Fibroblast of lung (primary cell): ENCODE measurements around the gene SLC17A9. TPM values are rescaled to one million over a fixed set of nuclear protein-coding genes. Genes with fewer than 3 reads are reported as not detected.

Experiments
- DNase-seq, 2 donors: peaks; one replicate each; pipeline versions ENCODE4 v3.0.0 to v3.0.0-alpha.2; 2010; ENCODE audit warnings: low read depth in 2 of 2
- H2AFZ ChIP-seq: 2 replicates; pipeline ENCODE4 v1.5.1; 2012; ENCODE audit warnings: low read length, control low read depth, inconsistent platforms
- H3K27ac ChIP-seq: 2 replicates; pipeline ENCODE4 v1.5.1; 2011; ENCODE audit warnings: low read length, control low read depth; ENCODE audit not compliant: insufficient read depth
- H3K27me3 ChIP-seq: 2 replicates; pipeline ENCODE4 v1.5.1; 2011; ENCODE audit warnings: mild to moderate bottlenecking, low read length; ENCODE audit not compliant: control insufficient read depth, insufficient read depth
- H3K36me3 ChIP-seq: 2 replicates; pipeline ENCODE4 v1.5.1; 2011; ENCODE audit warnings: low read length; ENCODE audit not compliant: control insufficient read depth, insufficient read depth
- H3K4me1 ChIP-seq: 2 replicates; pipeline ENCODE4 v1.5.1; 2011; ENCODE audit warnings: low read length; ENCODE audit not compliant: control insufficient read depth, insufficient read depth; ENCODE audit errors: extremely low read depth
- H3K4me2 ChIP-seq: 2 replicates; pipeline ENCODE4 v1.5.1; 2011; ENCODE audit warnings: low read length, control low read depth; ENCODE audit not compliant: insufficient read depth; ENCODE audit errors: extremely low read depth
- H3K4me3 ChIP-seq, 4 experiments: fragments of 200-600 bp in 1 of 4; sonication (generic) in 1 of 4; replicated peaks in 1 of 4; 2 replicates each; pipeline ENCODE4 v1.5.1; 2011 to 2016; ENCODE audit warnings: low read length in 4 of 4, low read depth in 3 of 4, mild to moderate bottlenecking in 3 of 4, control low read depth in 2 of 4, inconsistent platforms in 1 of 4, mixed read lengths in 1 of 4; ENCODE audit not compliant: insufficient read depth in 1 of 4; ENCODE audit errors: control extremely low read depth in 1 of 4
- H3K79me2 ChIP-seq: 2 replicates; pipeline ENCODE4 v1.5.1; 2012; ENCODE audit warnings: mild to moderate bottlenecking, low read length, inconsistent platforms; ENCODE audit not compliant: control insufficient read depth, insufficient read depth
- H3K9ac ChIP-seq: 2 replicates; pipeline ENCODE4 v1.5.1; 2011; ENCODE audit warnings: mild to moderate bottlenecking, low read length, control low read depth; ENCODE audit not compliant: insufficient read depth
- H3K9me3 ChIP-seq: 2 replicates; pipeline ENCODE4 v1.5.1; 2012; ENCODE audit warnings: low read depth, low read length; ENCODE audit not compliant: control insufficient read depth, insufficient read depth
- H4K20me1 ChIP-seq: 2 replicates; pipeline ENCODE4 v1.5.1; 2011; ENCODE audit warnings: low read length; ENCODE audit not compliant: control insufficient read depth, insufficient read depth; ENCODE audit errors: extremely low read depth
- EZH2 ChIP-seq: IDR thresholded peaks from 2 replicates; pipeline ENCODE4 v1.5.1; 2012; ENCODE audit warnings: low read length, control low read depth, mild to moderate bottlenecking; ENCODE audit errors: missing control alignments
- polyA plus RNA-seq, 2 donors: library from polyadenylated mRNA; depleted of rRNA in 1 of 2; stranded (reverse) in 1 of 2; unstranded in 1 of 2; fragments of >200 nt; gene quantifications; 2 replicates each; pipeline ENCODE4 v1.2.1, GENCODE V29; 2011 to 2012; ENCODE audit warnings: missing spikeins in 1 of 2
- total RNA-seq: library from RNA; depleted of rRNA; stranded (reverse); fragments of >200 nt; gene quantifications from 2 replicates; pipeline ENCODE4 v1.2.1, GENCODE V29; 2014
- TF ChIP-seq, protein P1 (sequence below), 2 donors: IDR thresholded peaks in 1 of 2; conservative IDR thresholded peaks in 1 of 2; 1 replicate in 1 of 2; 2 replicates in 1 of 2; pipeline ENCODE4 v1.5.1; 2011 to 2012; ENCODE audit warnings: low read length in 2 of 2, control low read depth in 1 of 2, inconsistent platforms in 1 of 2, low read depth in 1 of 2, mild to moderate bottlenecking in 1 of 2

The SLC17A9 gene
- total and polyA plus RNA-seq, 2 donors (not counting 1 experiment from before 2014, with no cell fraction given): 6.4 to 6.8 TPM

DNA sequence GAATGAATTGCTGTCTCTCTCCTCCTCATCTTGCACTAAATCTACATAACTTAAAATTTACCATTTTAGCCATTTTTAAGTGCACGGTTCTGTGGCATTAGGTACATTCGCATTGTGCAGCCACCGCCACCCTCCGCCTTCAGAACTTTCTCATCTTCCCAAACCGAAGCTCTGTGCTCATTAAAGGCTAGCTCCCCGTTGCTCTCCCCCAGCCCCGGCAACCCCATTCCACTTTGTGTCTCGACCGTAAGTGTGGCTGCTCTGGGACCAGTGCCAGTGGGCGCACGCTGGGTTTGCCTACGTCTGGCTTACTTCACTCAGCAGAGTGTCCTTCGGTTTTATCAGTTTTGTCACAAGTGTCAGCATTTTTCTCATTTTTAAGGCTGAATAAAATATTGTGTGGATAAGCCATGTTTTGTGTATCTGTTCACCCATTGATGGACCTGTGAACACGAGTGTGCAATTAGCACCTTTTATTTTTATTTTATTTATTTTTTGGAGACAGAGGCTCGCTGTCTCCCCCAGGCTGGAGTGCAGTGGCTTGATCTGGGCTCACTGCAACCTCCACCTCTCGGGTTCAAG lies 16.8 kb downstream of the SLC17A9 start:
- Histone ChIP-seq H3K9ac (no peak overlapping the region), H3K4me1 (no peaks in the 10 kb centered on the region), H2AFZ (no peak overlapping the region), H3K4me3 (no peak overlapping the region), H3K27ac (no peak overlapping the region), H4K20me1 (no peaks in the 10 kb centered on the region), H3K4me2 (no peak overlapping the region), H3K79me2 (no peaks in the 10 kb centered on the region), H3K27me3 (peaks cover 6% of the 10 kb centered on the region), H3K36me3 (no peaks in the 10 kb centered on the region), H3K9me3 (no peaks in the 10 kb centered on the region)
- TF ChIP-seq, protein P1, sequence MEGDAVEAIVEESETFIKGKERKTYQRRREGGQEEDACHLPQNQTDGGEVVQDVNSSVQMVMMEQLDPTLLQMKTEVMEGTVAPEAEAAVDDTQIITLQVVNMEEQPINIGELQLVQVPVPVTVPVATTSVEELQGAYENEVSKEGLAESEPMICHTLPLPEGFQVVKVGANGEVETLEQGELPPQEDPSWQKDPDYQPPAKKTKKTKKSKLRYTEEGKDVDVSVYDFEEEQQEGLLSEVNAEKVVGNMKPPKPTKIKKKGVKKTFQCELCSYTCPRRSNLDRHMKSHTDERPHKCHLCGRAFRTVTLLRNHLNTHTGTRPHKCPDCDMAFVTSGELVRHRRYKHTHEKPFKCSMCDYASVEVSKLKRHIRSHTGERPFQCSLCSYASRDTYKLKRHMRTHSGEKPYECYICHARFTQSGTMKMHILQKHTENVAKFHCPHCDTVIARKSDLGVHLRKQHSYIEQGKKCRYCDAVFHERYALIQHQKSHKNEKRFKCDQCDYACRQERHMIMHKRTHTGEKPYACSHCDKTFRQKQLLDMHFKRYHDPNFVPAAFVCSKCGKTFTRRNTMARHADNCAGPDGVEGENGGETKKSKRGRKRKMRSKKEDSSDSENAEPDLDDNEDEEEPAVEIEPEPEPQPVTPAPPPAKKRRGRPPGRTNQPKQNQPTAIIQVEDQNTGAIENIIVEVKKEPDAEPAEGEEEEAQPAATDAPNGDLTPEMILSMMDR (conservative IDR thresholded peaks at IDR 0.05 in 1 of 2, IDR thresholded peaks at IDR 0.05 in 1 of 2; ENCODE audit: low read depth in 1 of 2, low read length in 2 of 2): no peak
- no peak for TF ChIP-seq EZH2
- DNase-seq: no peak

DNA sequence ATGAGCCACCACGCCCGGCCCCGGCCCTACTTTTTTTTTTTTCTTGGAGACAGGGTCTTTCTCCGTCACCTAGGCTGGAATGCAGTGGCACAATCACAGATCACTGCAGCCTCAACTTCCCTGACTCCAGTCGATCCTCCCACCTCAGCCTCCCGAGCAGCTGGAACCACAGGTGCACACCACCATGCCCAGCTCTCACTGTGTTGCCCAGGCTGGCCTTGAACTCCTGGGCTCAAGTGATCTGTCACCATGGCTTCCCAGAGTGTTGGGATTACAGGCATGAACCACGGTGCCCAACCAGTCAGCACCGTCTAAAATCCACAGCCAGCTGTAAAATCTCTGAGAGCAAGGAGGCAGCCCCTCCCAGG lies 17.4 kb downstream of the SLC17A9 start:
- peaks cover 12% of the 10 kb centered on the region for H3K27me3 ChIP-seq
- no peaks in the 10 kb centered on the region for H3K9me3 ChIP-seq
- DNase-seq: no peak
- H4K20me1 ChIP-seq: no peaks in the 10 kb centered on the region
- H3K79me2 ChIP-seq: no peaks in the 10 kb centered on the region
- H2AFZ ChIP-seq: no peak overlapping the region
- H3K36me3 ChIP-seq: no peaks in the 10 kb centered on the region
- H3K4me3 ChIP-seq: no peak overlapping the region
- H3K9ac ChIP-seq: no peak overlapping the region
- no peak overlapping the region for H3K27ac ChIP-seq
- no peak overlapping the region for H3K4me2 ChIP-seq
- TF ChIP-seq, protein P1 (conservative IDR thresholded peaks at IDR 0.05 in 1 of 2, IDR thresholded peaks at IDR 0.05 in 1 of 2; ENCODE audit: low read depth in 1 of 2, low read length in 2 of 2): no peak
- TF ChIP-seq EZH2: no peak
- H3K4me1 ChIP-seq: no peaks in the 10 kb centered on the region

DNA sequence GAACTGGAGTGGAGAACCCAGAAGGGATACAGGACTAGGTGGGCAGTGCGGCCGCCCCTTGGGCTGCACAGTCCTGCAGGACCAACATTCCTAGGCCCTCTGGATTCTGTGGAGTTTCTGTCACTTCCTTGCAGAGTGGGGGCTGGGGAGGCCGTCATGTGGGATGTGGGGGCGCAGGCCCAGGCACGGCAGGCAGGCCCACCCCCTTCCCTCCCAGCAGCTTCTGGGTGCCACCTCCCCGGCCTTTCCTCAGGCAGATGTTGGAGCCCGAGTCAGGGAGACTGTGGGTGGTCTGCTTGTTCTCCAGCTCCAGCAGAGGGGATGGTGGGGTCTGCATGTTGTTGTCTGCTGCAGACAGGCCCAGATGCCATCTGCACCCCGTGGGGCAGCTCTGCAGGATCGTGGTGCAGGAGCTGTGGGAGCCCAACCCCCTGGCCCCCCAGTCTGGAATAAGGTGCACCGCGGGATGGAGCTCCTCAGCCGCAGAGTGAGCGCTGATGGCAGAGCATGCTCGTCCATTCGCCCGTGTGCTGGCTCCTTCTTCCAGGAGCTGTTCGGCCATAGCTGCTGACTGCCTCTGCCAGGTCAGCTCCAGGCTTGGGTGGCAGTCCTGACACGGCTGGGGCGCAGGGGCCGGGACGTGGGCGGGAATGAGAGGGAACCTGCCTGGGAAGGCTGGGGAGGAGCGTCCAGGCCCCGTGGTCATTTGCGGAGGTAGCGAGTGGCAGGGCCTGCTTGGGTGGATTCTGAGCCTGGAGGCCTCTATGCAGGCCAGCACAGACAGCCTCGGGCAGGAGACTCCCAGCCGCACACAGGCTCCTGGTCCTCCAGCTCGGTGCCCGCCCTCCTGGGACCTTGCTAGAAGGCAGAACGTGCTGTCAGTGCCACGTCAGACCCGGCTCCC lies 18.1 kb downstream of the SLC17A9 start:
- H3K4me2 ChIP-seq: no peak overlapping the region
- H3K4me3 ChIP-seq: no peak overlapping the region
- no peak overlapping the region for H2AFZ ChIP-seq
- H3K27me3 ChIP-seq: peaks cover 14% of the 10 kb centered on the region
- no peak for TF ChIP-seq EZH2
- TF ChIP-seq, protein P1 (conservative IDR thresholded peaks at IDR 0.05 in 1 of 2, IDR thresholded peaks at IDR 0.05 in 1 of 2; ENCODE audit: low read depth in 1 of 2, low read length in 2 of 2): no peak
- H3K36me3 ChIP-seq: no peaks in the 10 kb centered on the region
- DNase-seq: no peak
- H4K20me1 ChIP-seq: no peaks in the 10 kb centered on the region
- no peaks in the 10 kb centered on the region for H3K79me2 ChIP-seq
- H3K9ac ChIP-seq: no peak overlapping the region
- H3K9me3 ChIP-seq: no peaks in the 10 kb centered on the region
- H3K27ac ChIP-seq: no peak overlapping the region
- no peaks in the 10 kb centered on the region for H3K4me1 ChIP-seq
